Diencephalon (tissue), 1 donor: Measurements from ENCODE around the gene C1orf185. TPM values are rescaled to one million over a fixed set of nuclear protein-coding genes. Genes with fewer than 3 reads are reported as not detected.

ENCODE experiments used
- small RNA-seq: library from RNA; depleted of rRNA; stranded (forward); fragments of <200 nt; gene quantifications from one replicate; pipeline ENCODE3, GENCODE V24; 2014
- total RNA-seq: library from RNA; depleted of rRNA; stranded (reverse); fragments of >200 nt; gene quantifications from one replicate; pipeline ENCODE4 v1.2.3, GENCODE V29; 2014

C1orf185 gene
- total RNA-seq, result not detected

DNA sequence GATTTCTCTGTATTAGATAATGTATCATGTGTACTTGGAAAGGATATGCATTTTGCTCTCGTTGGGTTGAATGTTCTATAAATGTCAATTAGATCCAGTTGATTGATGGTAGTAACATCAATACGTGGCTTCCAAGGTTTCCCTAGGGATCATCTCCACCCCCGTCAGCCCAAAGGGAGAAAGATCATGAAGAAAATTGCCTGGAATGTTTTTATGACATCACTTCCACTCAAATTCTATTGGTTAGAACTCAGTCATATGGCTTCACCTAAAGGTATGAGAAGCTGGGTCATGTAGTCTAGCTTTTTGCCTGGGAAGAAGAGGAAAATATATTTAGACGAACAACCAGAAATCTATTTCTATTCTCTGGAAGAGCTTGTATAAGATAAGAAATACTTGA is at the start of gene C1orf185:
Gene C1orf185, plus strand, starts transcription at position 253 of the 400 bp plus-strand sequence. Its CDS starts 6 bp downstream, at position 259.

Small RNAs within 50 kb of the gene (small RNA-seq; reads per million reads assigned to genes)
- not detected for gene MIR4421
- not detected for gene MIR6500
- not detected for gene RF00019

Other genes starting within 250 kb of the C1orf185 start
- 61.1 TPM for gene FAF1, start 142.0 kb upstream of the C1orf185 start, total RNA-seq
- gene CDKN2C, start 132.0 kb upstream of the C1orf185 start, total RNA-seq, result 7.4 TPM
- gene RNF11, start 134.0 kb downstream of the C1orf185 start, total RNA-seq, result 199 TPM
- gene TTC39A, start 228.3 kb downstream of the C1orf185 start, total RNA-seq, result 15.2 TPM